DOHH2 (cell line): ENCODE data around the gene GBA2.

ENCODE experiments used
- H3F3A ChIP-seq: fragments of 200-600 bp; sonication (generic), shearing (Covaris generic); 2 replicates; pipeline ENCODE4 v1.6.0; 2016; ENCODE audit warnings: antibody characterized with exemption, mild to moderate bottlenecking; ENCODE audit not compliant: control insufficient read depth, insufficient read depth
- H3K27ac ChIP-seq: fragments of 200-600 bp; sonication (generic); 2 replicates; pipeline ENCODE4 v1.5.1; 2014; ENCODE audit warnings: low read depth, mild to moderate bottlenecking, low read length, moderate library complexity
- H3K27me3 ChIP-seq: fragments of 200-600 bp; sonication (generic); 2 replicates; pipeline ENCODE4 v1.6.1; 2014; ENCODE audit warnings: mild to moderate bottlenecking, low read length, mixed read lengths; ENCODE audit not compliant: control insufficient read depth
- H3K36me3 ChIP-seq: fragments of 200-600 bp; sonication (generic); 2 replicates; pipeline ENCODE4 v1.6.1; 2014; ENCODE audit warnings: mild to moderate bottlenecking, low read length, moderate library complexity, mixed read lengths; ENCODE audit not compliant: control insufficient read depth
- H3K4me1 ChIP-seq: fragments of 200-600 bp; sonication (generic); 2 replicates; pipeline ENCODE4 v1.6.1; 2014; ENCODE audit warnings: mild to moderate bottlenecking, low read length, mixed read lengths; ENCODE audit not compliant: control insufficient read depth
- H3K4me2 ChIP-seq: fragments of 200-600 bp; sonication (generic); 2 replicates; pipeline ENCODE4 v1.6.0; 2014; ENCODE audit warnings: mild to moderate bottlenecking, low read length, moderate library complexity
- H3K4me3 ChIP-seq: fragments of 200-600 bp; sonication (generic); 2 replicates; pipeline ENCODE4 v1.5.1; 2014; ENCODE audit warnings: mild to moderate bottlenecking, low read length, mixed read lengths
- H3K79me2 ChIP-seq: fragments of 200-600 bp; sonication (generic); 2 replicates; pipeline ENCODE4 v1.6.1; 2014; ENCODE audit warnings: mild to moderate bottlenecking, low read length, mixed read lengths; ENCODE audit not compliant: control insufficient read depth
- H3K9me2 ChIP-seq: fragments of 200-600 bp; sonication (generic); replicated peaks from 2 replicates; pipeline ENCODE4 v1.6.1; 2014; ENCODE audit warnings: mild to moderate bottlenecking, low read length, mixed read lengths; ENCODE audit not compliant: control insufficient read depth
- H3K9me3 ChIP-seq: fragments of 200-600 bp; sonication (generic); 2 replicates; pipeline ENCODE4 v1.6.1; 2014; ENCODE audit warnings: antibody characterized with exemption, low read length, mixed read lengths; ENCODE audit not compliant: control insufficient read depth, insufficient read depth
- H4K20me1 ChIP-seq: fragments of 200-600 bp; sonication (generic); 2 replicates; pipeline ENCODE4 v1.6.0; 2014; ENCODE audit warnings: low read depth, mild to moderate bottlenecking, antibody characterized with exemption, low read length, moderate library complexity; ENCODE audit not compliant: control insufficient read depth, insufficient read depth
- EZH2phosphoT487 ChIP-seq: fragments of 200-600 bp; sonication (generic); IDR thresholded peaks from 2 replicates; pipeline ENCODE4 v1.6.1; 2017; ENCODE audit warnings: borderline replicate concordance, mild to moderate bottlenecking, antibody characterized with exemption, low read length, moderate library complexity, mixed read lengths
- TF ChIP-seq, protein P1 (sequence below): fragments of 200-600 bp; sonication (generic); IDR thresholded peaks from one replicate; pipeline ENCODE4 v1.5.1; 2014; ENCODE audit warnings: antibody characterized with exemption, mild to moderate bottlenecking, low read depth, low read length; ENCODE audit not compliant: poor library complexity, severe bottlenecking

GBA2 gene

DNA sequence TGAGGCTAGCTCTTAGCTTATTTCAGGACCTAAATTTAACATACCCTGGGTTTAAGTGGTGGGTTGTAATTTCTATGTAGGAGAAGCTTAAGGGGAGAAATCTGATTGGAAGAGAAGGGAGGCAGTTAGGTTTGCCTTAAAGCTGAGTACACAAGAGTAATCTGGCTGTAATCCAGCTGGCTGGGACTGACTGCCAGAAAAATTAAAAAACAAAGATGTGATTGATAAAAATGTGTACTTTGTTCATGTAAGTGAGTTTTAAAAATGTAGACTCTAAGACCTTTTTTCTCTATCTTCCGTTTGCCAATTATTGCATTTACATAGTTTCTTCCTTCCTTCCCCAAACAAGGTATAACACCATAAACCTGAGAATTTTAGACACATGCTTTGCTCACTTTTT, 22.5 kb upstream of the GBA2 start:
- Histone ChIP-seq H4K20me1 (no peaks in the 10 kb centered on the region), H3F3A (no peaks in the 10 kb centered on the region), H3K27me3 (no peaks in the 10 kb centered on the region), H3K4me2 (no peak overlapping the region), H3K4me1 (peaks cover 16% of the 10 kb centered on the region), H3K4me3 (no peak overlapping the region), H3K27ac (no peak overlapping the region), H3K79me2 (no peaks in the 10 kb centered on the region), H3K9me3 (no peaks in the 10 kb centered on the region), H3K36me3 (no peaks in the 10 kb centered on the region; the same call in 1 of the 2 replicates), H3K9me2 (no peaks in the 10 kb centered on the region)
- TF ChIP-seq, protein P1, sequence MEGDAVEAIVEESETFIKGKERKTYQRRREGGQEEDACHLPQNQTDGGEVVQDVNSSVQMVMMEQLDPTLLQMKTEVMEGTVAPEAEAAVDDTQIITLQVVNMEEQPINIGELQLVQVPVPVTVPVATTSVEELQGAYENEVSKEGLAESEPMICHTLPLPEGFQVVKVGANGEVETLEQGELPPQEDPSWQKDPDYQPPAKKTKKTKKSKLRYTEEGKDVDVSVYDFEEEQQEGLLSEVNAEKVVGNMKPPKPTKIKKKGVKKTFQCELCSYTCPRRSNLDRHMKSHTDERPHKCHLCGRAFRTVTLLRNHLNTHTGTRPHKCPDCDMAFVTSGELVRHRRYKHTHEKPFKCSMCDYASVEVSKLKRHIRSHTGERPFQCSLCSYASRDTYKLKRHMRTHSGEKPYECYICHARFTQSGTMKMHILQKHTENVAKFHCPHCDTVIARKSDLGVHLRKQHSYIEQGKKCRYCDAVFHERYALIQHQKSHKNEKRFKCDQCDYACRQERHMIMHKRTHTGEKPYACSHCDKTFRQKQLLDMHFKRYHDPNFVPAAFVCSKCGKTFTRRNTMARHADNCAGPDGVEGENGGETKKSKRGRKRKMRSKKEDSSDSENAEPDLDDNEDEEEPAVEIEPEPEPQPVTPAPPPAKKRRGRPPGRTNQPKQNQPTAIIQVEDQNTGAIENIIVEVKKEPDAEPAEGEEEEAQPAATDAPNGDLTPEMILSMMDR: no peak
- TF ChIP-seq EZH2phosphoT487: no peak

DNA sequence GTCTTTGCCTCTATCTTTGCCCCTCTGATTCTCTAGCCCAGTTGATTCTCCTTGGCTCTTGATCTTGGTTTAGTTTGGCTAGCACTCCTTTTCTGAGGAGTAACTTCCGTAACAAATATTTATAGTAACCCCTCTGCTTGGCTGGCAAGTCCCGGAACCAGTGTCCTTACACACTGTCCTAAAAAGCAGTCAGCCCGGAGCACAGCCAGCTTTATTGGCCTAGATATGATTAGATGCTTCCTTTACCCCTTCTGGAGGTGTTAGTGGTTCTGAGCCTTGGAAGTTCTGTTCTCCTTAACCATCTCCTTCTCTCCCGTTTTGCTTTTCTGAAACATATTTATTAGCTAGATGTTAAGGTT, 22.0 kb upstream of the GBA2 start:
- Histone ChIP-seq H3K4me2 (no peak overlapping the region), H3K4me1 (peaks cover 14% of the 10 kb centered on the region), H3K9me2 (no peaks in the 10 kb centered on the region)

DNA sequence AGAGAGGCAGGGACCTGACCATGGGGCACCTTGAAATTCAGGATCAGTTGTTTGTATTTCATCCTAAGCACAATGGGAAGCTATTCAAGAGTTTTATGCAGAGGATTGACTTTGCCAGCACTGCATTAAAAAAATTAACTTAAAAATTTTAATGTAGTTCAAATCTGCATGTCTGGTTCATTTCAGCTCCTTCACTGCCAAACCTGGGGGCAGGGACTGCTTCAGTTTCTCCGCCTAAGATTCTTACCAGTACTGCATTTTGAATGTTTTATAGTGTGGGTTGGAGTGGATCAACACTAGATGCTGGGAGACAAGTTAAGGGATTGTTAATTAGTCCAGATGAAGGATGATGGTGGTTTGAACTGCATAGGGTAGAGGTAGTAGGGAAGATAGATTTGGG, 20.7 kb upstream of the GBA2 start:
- Histone ChIP-seq H3K4me2 (no peak overlapping the region), H3K9me2 (no peaks in the 10 kb centered on the region), H3K27ac (no peak overlapping the region), H3K79me2 (no peaks in the 10 kb centered on the region; the same call in 1 of the 2 replicates), H3K4me1 (peaks cover 7% of the 10 kb centered on the region), H3K36me3 (no peaks in the 10 kb centered on the region), H3K9me3 (no peaks in the 10 kb centered on the region), H3K4me3 (no peak overlapping the region), H3F3A (no peaks in the 10 kb centered on the region; the same call in 1 of the 2 replicates), H4K20me1 (no peaks in the 10 kb centered on the region), H3K27me3 (no peaks in the 10 kb centered on the region)
- TF ChIP-seq, protein P1: no peak
- no peak for TF ChIP-seq EZH2phosphoT487

More for the DNA sequence above, 22.0 kb upstream of the GBA2 start:
- Histone ChIP-seq H3K4me3 (no peak overlapping the region), H3K79me2 (no peaks in the 10 kb centered on the region), H3K27ac (no peak overlapping the region), H3K9me3 (no peaks in the 10 kb centered on the region), H3K27me3 (no peaks in the 10 kb centered on the region), H4K20me1 (no peaks in the 10 kb centered on the region), H3K36me3 (no peaks in the 10 kb centered on the region; the same call in 1 of the 2 replicates), H3F3A (no peaks in the 10 kb centered on the region; the same call in 1 of the 2 replicates)
- TF ChIP-seq, protein P1: no peak
- TF ChIP-seq EZH2phosphoT487: no peak

DNA sequence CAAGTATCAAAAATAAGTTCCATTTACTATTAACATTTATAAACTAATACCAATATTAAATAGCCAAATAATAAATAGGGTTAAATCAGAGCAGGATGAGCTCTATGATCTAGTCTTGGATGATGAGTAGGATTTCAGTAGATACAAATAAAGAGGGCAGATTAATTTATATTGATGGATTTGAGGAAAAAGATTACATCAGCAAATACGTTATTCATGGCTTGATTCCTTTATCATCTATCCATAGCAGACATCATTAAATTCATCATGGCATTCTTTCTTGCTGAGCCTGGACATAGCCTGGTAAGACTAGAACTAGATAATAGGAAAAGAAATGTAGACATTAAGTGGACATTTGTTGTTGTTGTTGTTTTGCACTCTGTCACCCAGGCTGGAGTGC, 18.4 kb upstream of the GBA2 start:
- Histone ChIP-seq H3K27me3 (no peaks in the 10 kb centered on the region), H4K20me1 (no peaks in the 10 kb centered on the region), H3K9me2 (no peaks in the 10 kb centered on the region), H3K4me1 (peaks cover 13% of the 10 kb centered on the region), H3F3A (peaks cover 4% of the 10 kb centered on the region; the same call in 1 of the 2 replicates), H3K4me2 (no peak overlapping the region), H3K36me3 (no peaks in the 10 kb centered on the region), H3K79me2 (no peaks in the 10 kb centered on the region; the same call in none of the 2 replicates), H3K4me3 (no peak overlapping the region), H3K9me3 (no peaks in the 10 kb centered on the region), H3K27ac (no peak overlapping the region)
- no peak for TF ChIP-seq EZH2phosphoT487
- TF ChIP-seq, protein P1: no peak
